GM12878 (cell line): ENCODE results near the gene LTB4R. TPM values are rescaled to one million over a fixed set of nuclear protein-coding genes. Genes with fewer than 3 reads are reported as not detected.

Experiments
- ATAC-seq: fragments of 200-7000 bp; cut with Tn5 transposase; 3 replicates; pipeline ENCODE4 v1.9.1; 2020; ENCODE audit warnings: mild to moderate bottlenecking, moderate library complexity
- BruUV-seq: library from RNA; stranded (reverse); fragments of 400-500 nt; replicated peaks from 2 replicates; lab custom pipeline; 2021; lab: Mats Ljungman, UMichigan
- CTCF ChIA-PET: fragments of 300-600 bp; sonication (Branson Sonifier 250); formaldehyde crosslinking; extraction: SDS; loops from one replicate; lab custom pipeline; 2021; ENCODE audit warnings: inconsistent platforms; lab: Yijun Ruan, JAX
- POLR2A ChIA-PET: fragments of 350-600 bp; formaldehyde crosslinking; extraction: SDS; loops from one replicate; lab custom pipeline; 2021; ENCODE audit warnings: inconsistent platforms; lab: Charles Lee
- RAD21 ChIA-PET: fragments of 300-600 bp; sonication (Branson Sonifier 250); formaldehyde crosslinking; loops from one replicate; lab custom pipeline; 2023; ENCODE audit warnings: antibody characterized with exemption; ENCODE audit not compliant: unreplicated experiment; lab: Charles Lee
- SMC1A ChIA-PET: fragments of 300-600 bp; sonication (Branson Sonifier 250); formaldehyde crosslinking; loops from one replicate; lab custom pipeline; 2023; ENCODE audit not compliant: unreplicated experiment, uncharacterized antibody; lab: Charles Lee
- DNase-seq: peaks from one replicate; pipeline ENCODE4 v3.0.0-alpha.2; 2011; ENCODE audit warnings: low read depth, low spot score
- FAIRE-seq: peaks from 3 replicates; lab custom pipeline; 2011; peaks lifted over from hg19 to GRCh38; lab: Jason Lieb, UNC
- H2AFZ ChIP-seq: 2 replicates; pipeline ENCODE4 v1.6.0; 2011; ENCODE audit warnings: low read depth, low read length, control low read depth; ENCODE audit not compliant: control insufficient read depth
- H3K27ac ChIP-seq: 2 replicates; pipeline ENCODE4 v1.5.1; 2011; ENCODE audit warnings: control low read depth; ENCODE audit not compliant: control insufficient read depth, insufficient read depth
- H3K27me3 ChIP-seq, 2 experiments: replicated peaks in 1 of 2; 2 replicates each; pipeline versions ENCODE4 v1.6.0 to v1.6.1; 2011; ENCODE audit warnings: low read length in 1 of 2; ENCODE audit not compliant: control insufficient read depth in 2 of 2, insufficient read depth in 2 of 2
- H3K36me3 ChIP-seq, 2 experiments: 2 replicates each; pipeline ENCODE4 v1.5.1; 2011; ENCODE audit warnings: low read length in 1 of 2; ENCODE audit not compliant: control insufficient read depth in 2 of 2, insufficient read depth in 2 of 2
- H3K4me1 ChIP-seq: 2 replicates; pipeline ENCODE4 v1.6.1; 2011; ENCODE audit warnings: mild to moderate bottlenecking, low read length, moderate library complexity, mixed read lengths; ENCODE audit not compliant: control insufficient read depth, insufficient read depth
- H3K4me2 ChIP-seq: 2 replicates; pipeline ENCODE4 v1.6.0; 2011; ENCODE audit warnings: control low read depth; ENCODE audit not compliant: control insufficient read depth, insufficient read depth
- H3K4me3 ChIP-seq: fragments of 200-600 bp; sonication (generic); 2 replicates; pipeline ENCODE4 v1.5.1; 2016
- H3K79me2 ChIP-seq: 2 replicates; pipeline ENCODE4 v1.6.0; 2011; ENCODE audit warnings: low read length; ENCODE audit not compliant: control insufficient read depth, insufficient read depth
- H3K9ac ChIP-seq: 2 replicates; pipeline ENCODE4 v1.8.0; 2011; ENCODE audit warnings: low read length, control low read depth, mixed read lengths; ENCODE audit not compliant: control insufficient read depth, insufficient read depth
- H3K9me3 ChIP-seq: replicated peaks from 3 replicates; pipeline ENCODE4 v1.5.1; 2011; ENCODE audit warnings: mild to moderate bottlenecking, low read length; ENCODE audit not compliant: control insufficient read depth, insufficient read depth
- H4K20me1 ChIP-seq: 2 replicates; pipeline ENCODE4 v1.6.0; 2011; ENCODE audit not compliant: control insufficient read depth, insufficient read depth
- CHD4 ChIP-seq: fragments of 200-600 bp; sonication (generic); IDR thresholded peaks from 2 replicates; pipeline ENCODE4 v1.6.1; 2016; ENCODE audit warnings: mild to moderate bottlenecking
- HDAC6 ChIP-seq: fragments of 200-600 bp; sonication (generic); IDR thresholded peaks from one replicate; pipeline ENCODE4 v1.8.0; 2017; ENCODE audit warnings: antibody characterized with exemption; ENCODE audit not compliant: unreplicated experiment
- MEF2B ChIP-seq: fragments of 450-650 bp; IDR thresholded peaks from 2 replicates; pipeline ENCODE4 v1.6.1; 2018; ENCODE audit warnings: mild to moderate bottlenecking, moderate library complexity; ENCODE audit not compliant: partially characterized antibody, poor library complexity, severe bottlenecking
- MTA3 ChIP-seq: IDR thresholded peaks from 2 replicates; pipeline ENCODE4 v1.6.1; 2012; ENCODE audit warnings: low read length, inconsistent platforms, borderline replicate concordance
- RAD21 ChIP-seq: IDR thresholded peaks from 2 replicates; pipeline ENCODE4 v1.6.1; 2011; ENCODE audit warnings: mild to moderate bottlenecking, low read depth, low read length, moderate library complexity; ENCODE audit not compliant: insufficient read depth
- RELA ChIP-seq: fragments of 450-650 bp; IDR thresholded peaks from 2 replicates; pipeline ENCODE4 v1.8.0; 2014; ENCODE audit warnings: borderline replicate concordance; ENCODE audit not compliant: partially characterized antibody
- SUPT20H ChIP-seq: IDR thresholded peaks from 2 replicates; pipeline ENCODE4 v1.6.1; 2011; ENCODE audit warnings: low read depth, mild to moderate bottlenecking, low read length, moderate library complexity, borderline replicate concordance; ENCODE audit not compliant: control insufficient read depth
- TARDBP ChIP-seq: IDR thresholded peaks from 2 replicates; pipeline ENCODE4 v1.6.1; 2016; ENCODE audit warnings: borderline replicate concordance
- WRNIP1 ChIP-seq: IDR thresholded peaks from 2 replicates; pipeline ENCODE4 v1.6.1; 2011; ENCODE audit warnings: low read depth, low read length, improper control_type of control experiment, borderline replicate concordance
- WGBS: methylation state at CpG from one replicate; pipeline ENCODE4 v1.1.6; 2016; ENCODE audit warnings: low lambda C conversion rate; ENCODE audit not compliant: insufficient replicate concordance, insufficient coverage; ENCODE audit errors: missing lambda C conversion rate; 5-methylcytosine and 5-hydroxymethylcytosine counted together
- in situ Hi-C: fragments of 300-500 bp; cut with MboI; formaldehyde crosslinking; loops from 9 replicates; pipeline ENCODE4 v1.14.3; 2018; ENCODE audit warnings: mixed read lengths
- intact Hi-C: fragments of 100-400 bp; cut with micrococcal nuclease; formaldehyde crosslinking; loops from one replicate; pipeline ENCODE4 v1.14.2; 2022; ENCODE audit not compliant: unreplicated experiment
- polyA plus RNA-seq, 11 experiments: library from polyadenylated mRNA; depleted of rRNA in 4 of 11; unstranded in 6 of 11; stranded (reverse) in 5 of 11; fragments of >200 nt; fragmentation: Nextera tagmentation in 4 of 11; fragmentation: Illumina TruSeq in 1 of 11; extraction: Ambion mirVana in 4 of 11; extraction: Trizol in 1 of 11; gene quantifications; 1 replicate in 1 of 11; 2 replicates in 10 of 11; pipeline versions ENCODE4 v1.2.1 to v1.2.3, GENCODE V29; 2011 to 2016; ENCODE audit warnings: inconsistent platforms in 2 of 11, missing spikeins in 2 of 11, low read depth in 1 of 11
- total RNA-seq, 4 experiments: library from RNA; depleted of rRNA in 3 of 4; stranded (reverse); fragments of >200 nt in 3 of 4; fragmentation: Illumina TruSeq in 1 of 4; extraction: Trizol in 1 of 4; gene quantifications; 2 replicates each; pipeline versions ENCODE4 v1.2.1 to v1.2.3, GENCODE V29; 2013 to 2021
- TF ChIP-seq, protein P1 (sequence below): fragments of 150-350 bp; IDR thresholded peaks from 2 replicates; pipeline ENCODE4 v1.6.1; 2016; ENCODE audit warnings: low read depth, low read length
- TF ChIP-seq, protein P2 (sequence below): fragments of 450-650 bp; formaldehyde crosslinking; IDR thresholded peaks from 2 replicates; pipeline ENCODE4 v1.5.0; 2022; ENCODE audit warnings: mild to moderate bottlenecking, missing genetic modification characterization
- TF ChIP-seq, protein P3 (sequence below): IDR thresholded peaks from 2 replicates; pipeline ENCODE4 v1.6.1; 2012; ENCODE audit warnings: improper control_type of control experiment, low read depth, low read length; ENCODE audit not compliant: insufficient replicate concordance

LTB4R gene
- total and polyA plus RNA-seq, 10 of the 15 experiments (the other 5 are each of a cell fraction or from before 2014, with no cell fraction given): 1.2 to 14.0 (median 4.0) TPM

DNA sequence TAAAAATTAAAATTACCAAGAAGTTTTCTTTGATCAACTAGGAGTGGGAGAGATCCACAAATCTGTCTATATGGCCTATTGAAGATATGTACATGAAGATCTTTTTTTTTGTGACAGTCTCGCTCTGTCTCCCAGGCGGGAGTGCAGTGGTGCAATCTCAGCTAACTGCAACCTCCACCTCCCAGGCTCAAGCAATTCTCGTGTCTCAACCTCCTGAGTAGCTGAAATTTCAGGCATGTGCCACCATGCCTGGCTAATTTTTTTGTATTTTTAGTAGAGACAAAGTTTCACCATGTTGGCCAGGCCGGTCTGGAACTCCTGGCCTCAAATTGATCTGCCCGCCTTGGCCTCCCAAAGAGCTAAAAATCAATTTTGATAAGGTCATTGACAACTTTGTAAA, 52.1 kb downstream of the LTB4R start:
- H3K9me3 ChIP-seq: no peaks in the 10 kb centered on the region
- ATAC-seq (no peak), DNase-seq (no peak), FAIRE-seq (no peak)
- SMC1A ChIA-PET: interaction anchor here (0.8 to 1.1 kb wide), 3 partner anchors 43 to 74 kb away, joined by 3 read pairs; no protein-coding TSS in a partner anchor
- H3K27ac ChIP-seq: no peak overlapping the region
- no TSS peak for BruUV-seq
- in situ Hi-C loops (no loop called here), intact Hi-C loops (no loop called here)
- peaks cover 1 to 4% of the 10 kb centered on the region in 2 experiments for H3K27me3 ChIP-seq
- no peak overlapping the region for H3K4me3 ChIP-seq
- H2AFZ ChIP-seq: no peak overlapping the region
- H3K9ac ChIP-seq: no peak overlapping the region
- H3K79me2 ChIP-seq: no peaks in the 10 kb centered on the region
- no peaks in the 10 kb centered on the region for H3K36me3 ChIP-seq
- RAD21 ChIA-PET: interaction anchor here (1.1 to 3.0 kb wide), 2 partner anchors 68 to 120 kb away, joined by 3 to 23 read pairs; no protein-coding TSS in a partner anchor
- POLR2A ChIA-PET: no interaction called here
- no peaks in the 10 kb centered on the region for H4K20me1 ChIP-seq
- WGBS: 55% methylated on average over 5 of the region's 5 CpGs
- CTCF ChIA-PET: interaction anchor here (0.6 to 7.7 kb wide), 6 partner anchors 25 to 83 kb away, joined by 3 to 79 read pairs (median 18); partner anchors contain the start of gene KHNYN
- peaks cover 16% of the 10 kb centered on the region for H3K4me1 ChIP-seq
- no peak overlapping the region for H3K4me2 ChIP-seq
- TF ChIP-seq RAD21 (no peak), TARDBP (no peak), SUPT20H (no peak), HDAC6 (no peak), CHD4 (no peak), RELA (no peak), MTA3 (no peak), WRNIP1 (no peak), MEF2B (no peak)
- TF ChIP-seq, protein P1, sequence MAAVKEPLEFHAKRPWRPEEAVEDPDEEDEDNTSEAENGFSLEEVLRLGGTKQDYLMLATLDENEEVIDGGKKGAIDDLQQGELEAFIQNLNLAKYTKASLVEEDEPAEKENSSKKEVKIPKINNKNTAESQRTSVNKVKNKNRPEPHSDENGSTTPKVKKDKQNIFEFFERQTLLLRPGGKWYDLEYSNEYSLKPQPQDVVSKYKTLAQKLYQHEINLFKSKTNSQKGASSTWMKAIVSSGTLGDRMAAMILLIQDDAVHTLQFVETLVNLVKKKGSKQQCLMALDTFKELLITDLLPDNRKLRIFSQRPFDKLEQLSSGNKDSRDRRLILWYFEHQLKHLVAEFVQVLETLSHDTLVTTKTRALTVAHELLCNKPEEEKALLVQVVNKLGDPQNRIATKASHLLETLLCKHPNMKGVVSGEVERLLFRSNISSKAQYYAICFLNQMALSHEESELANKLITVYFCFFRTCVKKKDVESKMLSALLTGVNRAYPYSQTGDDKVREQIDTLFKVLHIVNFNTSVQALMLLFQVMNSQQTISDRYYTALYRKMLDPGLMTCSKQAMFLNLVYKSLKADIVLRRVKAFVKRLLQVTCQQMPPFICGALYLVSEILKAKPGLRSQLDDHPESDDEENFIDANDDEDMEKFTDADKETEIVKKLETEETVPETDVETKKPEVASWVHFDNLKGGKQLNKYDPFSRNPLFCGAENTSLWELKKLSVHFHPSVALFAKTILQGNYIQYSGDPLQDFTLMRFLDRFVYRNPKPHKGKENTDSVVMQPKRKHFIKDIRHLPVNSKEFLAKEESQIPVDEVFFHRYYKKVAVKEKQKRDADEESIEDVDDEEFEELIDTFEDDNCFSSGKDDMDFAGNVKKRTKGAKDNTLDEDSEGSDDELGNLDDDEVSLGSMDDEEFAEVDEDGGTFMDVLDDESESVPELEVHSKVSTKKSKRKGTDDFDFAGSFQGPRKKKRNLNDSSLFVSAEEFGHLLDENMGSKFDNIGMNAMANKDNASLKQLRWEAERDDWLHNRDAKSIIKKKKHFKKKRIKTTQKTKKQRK: no peak
- TF ChIP-seq, protein P2, sequence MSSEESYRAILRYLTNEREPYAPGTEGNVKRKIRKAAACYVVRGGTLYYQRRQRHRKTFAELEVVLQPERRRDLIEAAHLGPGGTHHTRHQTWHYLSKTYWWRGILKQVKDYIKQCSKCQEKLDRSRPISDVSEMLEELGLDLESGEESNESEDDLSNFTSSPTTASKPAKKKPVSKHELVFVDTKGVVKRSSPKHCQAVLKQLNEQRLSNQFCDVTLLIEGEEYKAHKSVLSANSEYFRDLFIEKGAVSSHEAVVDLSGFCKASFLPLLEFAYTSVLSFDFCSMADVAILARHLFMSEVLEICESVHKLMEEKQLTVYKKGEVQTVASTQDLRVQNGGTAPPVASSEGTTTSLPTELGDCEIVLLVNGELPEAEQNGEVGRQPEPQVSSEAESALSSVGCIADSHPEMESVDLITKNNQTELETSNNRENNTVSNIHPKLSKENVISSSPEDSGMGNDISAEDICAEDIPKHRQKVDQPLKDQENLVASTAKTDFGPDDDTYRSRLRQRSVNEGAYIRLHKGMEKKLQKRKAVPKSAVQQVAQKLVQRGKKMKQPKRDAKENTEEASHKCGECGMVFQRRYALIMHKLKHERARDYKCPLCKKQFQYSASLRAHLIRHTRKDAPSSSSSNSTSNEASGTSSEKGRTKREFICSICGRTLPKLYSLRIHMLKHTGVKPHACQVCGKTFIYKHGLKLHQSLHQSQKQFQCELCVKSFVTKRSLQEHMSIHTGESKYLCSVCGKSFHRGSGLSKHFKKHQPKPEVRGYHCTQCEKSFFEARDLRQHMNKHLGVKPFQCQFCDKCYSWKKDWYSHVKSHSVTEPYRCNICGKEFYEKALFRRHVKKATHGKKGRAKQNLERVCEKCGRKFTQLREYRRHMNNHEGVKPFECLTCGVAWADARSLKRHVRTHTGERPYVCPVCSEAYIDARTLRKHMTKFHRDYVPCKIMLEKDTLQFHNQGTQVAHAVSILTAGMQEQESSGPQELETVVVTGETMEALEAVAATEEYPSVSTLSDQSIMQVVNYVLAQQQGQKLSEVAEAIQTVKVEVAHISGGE (CRISPR knock-in tag): no peak
- TF ChIP-seq, protein P3, sequence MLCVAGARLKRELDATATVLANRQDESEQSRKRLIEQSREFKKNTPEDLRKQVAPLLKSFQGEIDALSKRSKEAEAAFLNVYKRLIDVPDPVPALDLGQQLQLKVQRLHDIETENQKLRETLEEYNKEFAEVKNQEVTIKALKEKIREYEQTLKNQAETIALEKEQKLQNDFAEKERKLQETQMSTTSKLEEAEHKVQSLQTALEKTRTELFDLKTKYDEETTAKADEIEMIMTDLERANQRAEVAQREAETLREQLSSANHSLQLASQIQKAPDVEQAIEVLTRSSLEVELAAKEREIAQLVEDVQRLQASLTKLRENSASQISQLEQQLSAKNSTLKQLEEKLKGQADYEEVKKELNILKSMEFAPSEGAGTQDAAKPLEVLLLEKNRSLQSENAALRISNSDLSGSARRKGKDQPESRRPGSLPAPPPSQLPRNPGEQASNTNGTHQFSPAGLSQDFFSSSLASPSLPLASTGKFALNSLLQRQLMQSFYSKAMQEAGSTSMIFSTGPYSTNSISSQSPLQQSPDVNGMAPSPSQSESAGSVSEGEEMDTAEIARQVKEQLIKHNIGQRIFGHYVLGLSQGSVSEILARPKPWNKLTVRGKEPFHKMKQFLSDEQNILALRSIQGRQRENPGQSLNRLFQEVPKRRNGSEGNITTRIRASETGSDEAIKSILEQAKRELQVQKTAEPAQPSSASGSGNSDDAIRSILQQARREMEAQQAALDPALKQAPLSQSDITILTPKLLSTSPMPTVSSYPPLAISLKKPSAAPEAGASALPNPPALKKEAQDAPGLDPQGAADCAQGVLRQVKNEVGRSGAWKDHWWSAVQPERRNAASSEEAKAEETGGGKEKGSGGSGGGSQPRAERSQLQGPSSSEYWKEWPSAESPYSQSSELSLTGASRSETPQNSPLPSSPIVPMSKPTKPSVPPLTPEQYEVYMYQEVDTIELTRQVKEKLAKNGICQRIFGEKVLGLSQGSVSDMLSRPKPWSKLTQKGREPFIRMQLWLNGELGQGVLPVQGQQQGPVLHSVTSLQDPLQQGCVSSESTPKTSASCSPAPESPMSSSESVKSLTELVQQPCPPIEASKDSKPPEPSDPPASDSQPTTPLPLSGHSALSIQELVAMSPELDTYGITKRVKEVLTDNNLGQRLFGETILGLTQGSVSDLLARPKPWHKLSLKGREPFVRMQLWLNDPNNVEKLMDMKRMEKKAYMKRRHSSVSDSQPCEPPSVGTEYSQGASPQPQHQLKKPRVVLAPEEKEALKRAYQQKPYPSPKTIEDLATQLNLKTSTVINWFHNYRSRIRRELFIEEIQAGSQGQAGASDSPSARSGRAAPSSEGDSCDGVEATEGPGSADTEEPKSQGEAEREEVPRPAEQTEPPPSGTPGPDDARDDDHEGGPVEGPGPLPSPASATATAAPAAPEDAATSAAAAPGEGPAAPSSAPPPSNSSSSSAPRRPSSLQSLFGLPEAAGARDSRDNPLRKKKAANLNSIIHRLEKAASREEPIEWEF: no peak
